Smooth muscle cell (in vitro differentiated cells): ENCODE data around the gene USP4. TPM values are rescaled to one million over a fixed set of nuclear protein-coding genes. Genes with fewer than 3 reads are reported as not detected.

Source experiments
- DNase-seq: peaks from one replicate; lab custom pipeline; 2025; ENCODE audit not compliant: unreplicated experiment; lab: John Stamatoyannopoulos, UW
- H2AFZ ChIP-seq: fragments of 200-600 bp; sonication (generic); 2 replicates; pipeline ENCODE4 v1.6.0; 2016; ENCODE audit warnings: antibody characterized with exemption, low read depth, mild to moderate bottlenecking
- H3F3A ChIP-seq: fragments of 200-600 bp; sonication (generic); 2 replicates; pipeline ENCODE4 v1.6.0; 2017; ENCODE audit warnings: antibody characterized with exemption, low read depth
- H3K27ac ChIP-seq: fragments of 200-600 bp; sonication (generic); 2 replicates; pipeline ENCODE4 v1.5.1; 2016; ENCODE audit warnings: low read depth, mild to moderate bottlenecking
- H3K27me3 ChIP-seq: fragments of 200-600 bp; sonication (generic); 2 replicates; pipeline ENCODE4 v1.6.1; 2016; ENCODE audit warnings: low read depth, mild to moderate bottlenecking
- H3K36me3 ChIP-seq: fragments of 200-600 bp; sonication (generic); 2 replicates; pipeline ENCODE4 v1.5.1; 2016; ENCODE audit warnings: low read depth
- H3K4me1 ChIP-seq: fragments of 200-600 bp; sonication (generic); 2 replicates; pipeline ENCODE4 v1.5.1; 2016; ENCODE audit warnings: low read depth
- H3K4me2 ChIP-seq: fragments of 200-600 bp; sonication (generic); 2 replicates; pipeline ENCODE4 v1.6.0; 2016; ENCODE audit warnings: mild to moderate bottlenecking
- H3K4me3 ChIP-seq: fragments of 200-600 bp; sonication (generic); 2 replicates; pipeline ENCODE4 v1.5.1; 2016; ENCODE audit warnings: mild to moderate bottlenecking
- H3K79me2 ChIP-seq: fragments of 200-600 bp; sonication (generic); 2 replicates; pipeline ENCODE4 v1.6.0; 2016; ENCODE audit warnings: low read depth, mild to moderate bottlenecking
- H3K9ac ChIP-seq: fragments of 200-600 bp; sonication (generic); 2 replicates; pipeline ENCODE4 v1.6.0; 2016; ENCODE audit warnings: low read depth
- H3K9me3 ChIP-seq: fragments of 200-600 bp; sonication (generic); replicated peaks from 2 replicates; pipeline ENCODE4 v1.5.1; 2016; ENCODE audit warnings: low read depth
- H4K20me1 ChIP-seq: fragments of 200-600 bp; sonication (generic); 2 replicates; pipeline ENCODE4 v1.6.0; 2016; ENCODE audit warnings: low read depth
- CTCF ChIP-seq: fragments of 200-600 bp; sonication (generic); IDR thresholded peaks from 2 replicates; pipeline ENCODE4 v1.5.1; 2017; ENCODE audit warnings: borderline replicate concordance, mild to moderate bottlenecking, antibody characterized with exemption; ENCODE audit not compliant: insufficient read depth, poor library complexity, severe bottlenecking
- WGBS: methylation state at CpG from one replicate; pipeline ENCODE4 v1.1.7; 2016; ENCODE audit warnings: low lambda C conversion rate; 5-methylcytosine and 5-hydroxymethylcytosine counted together
- polyA plus RNA-seq: library from polyadenylated mRNA; unstranded; fragments of >200 nt; fragmentation: Nextera tagmentation; extraction: Ambion mirVana; gene quantifications from 2 replicates; pipeline ENCODE4 v1.2.1, GENCODE V29; 2016
- total RNA-seq: library from RNA; depleted of rRNA; stranded (reverse); fragments of >200 nt; gene quantifications from 2 replicates; pipeline ENCODE4 v1.2.3, GENCODE V29; 2014

Gene USP4
- total and polyA plus RNA-seq, 2 experiments from 2014 or later = 25.6 to 28.3 TPM

DNA sequence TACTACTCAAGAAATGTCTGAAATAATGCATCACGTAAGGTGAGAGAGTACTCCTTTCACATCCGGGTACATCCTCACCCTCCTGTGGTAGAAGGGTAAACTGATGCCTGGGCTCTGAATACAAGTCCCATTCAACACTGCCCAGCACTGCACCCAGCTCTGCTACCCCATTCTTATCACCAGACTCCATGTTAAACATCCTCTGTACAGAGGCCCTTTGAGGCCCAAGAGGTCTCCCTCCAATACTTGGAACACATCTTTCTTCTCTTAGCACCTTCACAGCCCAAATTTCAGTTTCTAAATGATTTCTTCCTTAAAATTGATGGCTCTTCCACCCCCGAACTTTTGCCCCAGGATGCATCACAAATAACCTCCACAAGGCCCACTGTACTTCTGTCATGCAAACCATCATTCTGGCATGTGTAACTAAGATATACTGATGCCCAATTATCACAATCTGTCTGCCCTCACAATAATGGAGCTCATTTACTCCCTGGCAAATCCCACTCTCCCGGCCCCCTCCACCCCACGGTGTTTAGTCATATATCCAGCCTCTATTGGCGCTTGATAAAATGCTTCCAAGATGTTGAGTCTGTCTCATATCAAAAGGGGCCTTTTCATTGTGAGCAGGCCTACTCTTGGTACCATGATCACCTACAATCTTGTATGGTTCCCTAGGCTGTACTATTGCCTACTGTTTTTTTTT is 30.9 kb upstream of the USP4 start:
- Histone ChIP-seq H3F3A (peaks cover under 1% of the 10 kb centered on the region), H3K9me3 (no peaks in the 10 kb centered on the region), H3K4me3 (no peak overlapping the region), H3K27ac (no peak overlapping the region), H3K4me2 (no peak overlapping the region), H3K79me2 (peaks cover 97% of the 10 kb centered on the region), H4K20me1 (peaks cover 97% of the 10 kb centered on the region), H3K4me1 (no peaks in the 10 kb centered on the region), H2AFZ (no peak overlapping the region), H3K27me3 (no peaks in the 10 kb centered on the region), H3K36me3 (peaks cover 22% of the 10 kb centered on the region), H3K9ac (no peak overlapping the region)
- DNase-seq = no peak
- TF ChIP-seq CTCF = no peak
- WGBS = 94% methylated on average over 6 of the region's 6 CpGs

DNA sequence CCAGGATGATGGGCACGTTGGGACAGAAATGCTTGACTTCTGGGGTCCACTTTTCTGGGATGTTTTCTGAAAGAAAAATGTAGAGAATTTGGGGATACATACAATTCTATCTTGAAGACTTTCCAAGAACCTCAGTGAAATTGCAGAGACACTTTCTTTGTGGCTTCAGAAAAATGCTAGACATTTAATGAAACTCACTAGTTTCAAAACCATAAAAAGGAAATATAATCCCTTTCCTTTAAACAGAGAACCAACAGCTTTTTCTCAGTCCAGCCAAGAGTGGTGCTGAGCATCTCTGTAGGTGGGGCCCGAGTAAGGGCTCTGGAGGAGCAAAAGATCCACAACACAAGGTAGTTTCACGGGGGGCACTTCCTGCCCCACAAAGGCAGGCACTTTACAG is 22.7 kb upstream of the USP4 start:
- H3K4me2 ChIP-seq = peak overlapping the region; percentile 6
- H2AFZ ChIP-seq = no peak overlapping the region
- H3K9ac ChIP-seq = no peak overlapping the region
- peaks cover 20% of the 10 kb centered on the region for H3F3A ChIP-seq
- no peaks in the 10 kb centered on the region for H3K36me3 ChIP-seq
- H3K9me3 ChIP-seq = no peaks in the 10 kb centered on the region
- no peak overlapping the region for H3K4me3 ChIP-seq
- H4K20me1 ChIP-seq = peaks cover 59% of the 10 kb centered on the region
- TF ChIP-seq CTCF = no peak
- no peak for DNase-seq
- H3K79me2 ChIP-seq = peaks cover 44% of the 10 kb centered on the region
- peaks cover 12% of the 10 kb centered on the region for H3K4me1 ChIP-seq
- H3K27me3 ChIP-seq = no peaks in the 10 kb centered on the region
- WGBS = 74% methylated on average over 3 of the region's 3 CpGs
- H3K27ac ChIP-seq = peak overlapping the region; percentile 45

GRCh38 chr3:49359623-49360022 is 19.8 kb upstream of the USP4 start:
- Histone ChIP-seq H4K20me1 (peaks cover 41% of the 10 kb centered on the region), H2AFZ (no peak overlapping the region), H3K9ac (no peak overlapping the region), H3K27me3 (no peaks in the 10 kb centered on the region), H3K9me3 (no peaks in the 10 kb centered on the region), H3K27ac (peak overlapping the region; percentile 87), H3F3A (peaks cover 20% of the 10 kb centered on the region), H3K4me1 (peaks cover 17% of the 10 kb centered on the region), H3K36me3 (no peaks in the 10 kb centered on the region), H3K4me3 (no peak overlapping the region), H3K79me2 (peaks cover 26% of the 10 kb centered on the region), H3K4me2 (peak overlapping the region; percentile 87)
- no peak for DNase-seq
- WGBS = 59% methylated on average over 2 of the region's 2 CpGs
- no peak for TF ChIP-seq CTCF

DNA sequence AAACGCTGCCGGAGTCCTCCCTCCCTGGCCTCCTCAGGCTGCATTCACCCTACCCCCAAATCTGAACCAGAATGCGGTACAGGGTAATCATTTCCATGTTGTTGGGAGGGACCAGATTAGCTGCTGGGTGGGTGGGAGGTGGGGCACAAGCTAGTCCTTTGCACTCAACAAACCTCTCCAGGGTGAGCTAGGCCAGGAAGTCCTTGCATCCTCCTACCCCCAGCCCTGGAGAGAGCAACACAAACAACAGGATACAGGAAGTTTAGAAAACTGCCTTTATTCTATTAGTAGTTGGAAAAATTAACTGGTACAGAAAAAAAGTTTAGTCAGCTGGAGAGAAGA is 19.0 kb upstream of the USP4 start:
- no peak for TF ChIP-seq CTCF
- Histone ChIP-seq H3K4me3 (peak overlapping the region; percentile 68), H3K27ac (peak overlapping the region; percentile 87), H3F3A (peaks cover 20% of the 10 kb centered on the region), H3K79me2 (peaks cover 18% of the 10 kb centered on the region), H3K36me3 (no peaks in the 10 kb centered on the region), H3K9ac (no peak overlapping the region), H3K27me3 (no peaks in the 10 kb centered on the region), H3K4me1 (peaks cover 17% of the 10 kb centered on the region), H2AFZ (no peak overlapping the region), H3K4me2 (peak overlapping the region; percentile 87), H3K9me3 (no peaks in the 10 kb centered on the region), H4K20me1 (peaks cover 33% of the 10 kb centered on the region)
- WGBS = 43% methylated on average over 3 of the region's 3 CpGs
- DNase-seq = no peak
